NT2/D1 (cell line): Measurements from ENCODE around the gene SBF2.
A peak's percentile ranks its signal among the peaks of the same experiment; 100 is the strongest.
"Not testable (repeated sequence)": the region's sequence is repeated elsewhere in the genome, so short reads cannot be mapped to it uniquely, and the experiment has no call there.

Source experiments
- DNase-seq: peaks from one replicate; pipeline ENCODE4 v3.0.0-alpha.2; 2011; ENCODE audit warnings: low read depth, low spot score
- H3K27me3 ChIP-seq: 2 replicates; pipeline ENCODE4 v1.6.0; 2011; ENCODE audit warnings: mild to moderate bottlenecking; ENCODE audit not compliant: insufficient read length, insufficient read depth
- H3K36me3 ChIP-seq: 2 replicates; pipeline ENCODE4 v1.6.1; 2011; ENCODE audit warnings: mild to moderate bottlenecking, low read length, mixed read lengths; ENCODE audit not compliant: insufficient read depth, insufficient read length
- H3K4me1 ChIP-seq: 2 replicates; pipeline ENCODE4 v1.5.1; 2011; ENCODE audit not compliant: insufficient read depth, insufficient read length
- H3K4me3 ChIP-seq: 2 replicates; pipeline ENCODE4 v1.5.1; 2011; ENCODE audit warnings: low read depth; ENCODE audit not compliant: insufficient read length
- H3K9ac ChIP-seq: 2 replicates; pipeline ENCODE4 v1.6.0; 2011; ENCODE audit warnings: low read depth; ENCODE audit not compliant: insufficient read length
- H3K9me3 ChIP-seq: 2 replicates; pipeline ENCODE4 v1.5.1; 2011; ENCODE audit warnings: mild to moderate bottlenecking, low read length; ENCODE audit not compliant: insufficient read depth
- SUZ12 ChIP-seq: IDR thresholded peaks from 2 replicates; pipeline ENCODE4 v1.6.1; 2011; ENCODE audit not compliant: insufficient read length, insufficient read depth; ENCODE audit errors: extremely low read depth
- YY1 ChIP-seq: IDR thresholded peaks from 2 replicates; pipeline ENCODE4 v1.6.1; 2011; ENCODE audit not compliant: insufficient read length, insufficient read depth
- ZNF274 ChIP-seq: IDR thresholded peaks from 2 replicates; pipeline ENCODE4 v1.6.1; 2011; ENCODE audit warnings: mild to moderate bottlenecking, low read depth, low read length

Gene SBF2

GRCh38 chr11:9950462-9950861 is 343.6 kb downstream of the SBF2 start:
- Histone ChIP-seq H3K4me1 (no peaks in the 10 kb centered on the region), H3K4me3 (no peak overlapping the region), H3K9me3 (no peaks in the 10 kb centered on the region), H3K27me3 (no peaks in the 10 kb centered on the region), H3K9ac (no peak overlapping the region), H3K36me3 (no peaks in the 10 kb centered on the region)
- DNase-seq, result no peak
- TF ChIP-seq YY1 (no peak), ZNF274 (no peak), SUZ12 (no peak)

GRCh38 chr11:9947231-9947864 is 346.7 kb downstream of the SBF2 start:
- Histone ChIP-seq H3K36me3 (no peaks in the 10 kb centered on the region), H3K9ac (no peak overlapping the region), H3K27me3 (no peaks in the 10 kb centered on the region), H3K4me1 (no peaks in the 10 kb centered on the region), H3K4me3 (no peak overlapping the region), H3K9me3 (no peaks in the 10 kb centered on the region)
- DNase-seq, result no peak
- TF ChIP-seq ZNF274 (no peak), SUZ12 (no peak), YY1 (no peak)

GRCh38 chr11:9945680-9946079 is 348.3 kb downstream of the SBF2 start:
- H3K9me3 ChIP-seq, H3K4me3 ChIP-seq, H3K9ac ChIP-seq, H3K4me1 ChIP-seq, H3K27me3 ChIP-seq, H3K36me3 ChIP-seq, DNase-seq: not testable (repeated sequence)

GRCh38 chr11:9943386-9944110 is 350.5 kb downstream of the SBF2 start:
- no peak overlapping the region for H3K9ac ChIP-seq
- H3K36me3 ChIP-seq, result no peaks in the 10 kb centered on the region
- no peaks in the 10 kb centered on the region for H3K27me3 ChIP-seq
- no peak for DNase-seq
- TF ChIP-seq SUZ12, result no peak
- no peak for TF ChIP-seq YY1
- no peak for TF ChIP-seq ZNF274
- no peaks in the 10 kb centered on the region for H3K4me1 ChIP-seq
- H3K9me3 ChIP-seq, result no peaks in the 10 kb centered on the region
- H3K4me3 ChIP-seq, result no peak overlapping the region

- no peak overlapping the region for H3K4me3 ChIP-seq
- no peaks in the 10 kb centered on the region for H3K36me3 ChIP-seq
- H3K9me3 ChIP-seq, result no peaks in the 10 kb centered on the region
- no peak for DNase-seq
- no peak overlapping the region for H3K9ac ChIP-seq
- no peaks in the 10 kb centered on the region for H3K4me1 ChIP-seq
- no peaks in the 10 kb centered on the region for H3K27me3 ChIP-seq
- no peak for TF ChIP-seq ZNF274
- TF ChIP-seq YY1, result no peak
- TF ChIP-seq SUZ12, result no peak
These were observed 352.0 kb downstream of the SBF2 start for GRCh38 chr11:9941991-9942390.

GRCh38 chr11:9939150-9939549 is 354.9 kb downstream of the SBF2 start:
- H3K36me3 ChIP-seq, DNase-seq, H3K9me3 ChIP-seq, H3K27me3 ChIP-seq, H3K4me1 ChIP-seq, H3K9ac ChIP-seq, H3K4me3 ChIP-seq: not testable (repeated sequence)

- Histone ChIP-seq H3K27me3 (no peaks in the 10 kb centered on the region), H3K4me3 (no peak overlapping the region), H3K9ac (no peak overlapping the region), H3K36me3 (no peaks in the 10 kb centered on the region), H3K4me1 (no peaks in the 10 kb centered on the region), H3K9me3 (no peaks in the 10 kb centered on the region)
- no peak for DNase-seq
- TF ChIP-seq ZNF274 (no peak), SUZ12 (no peak), YY1 (no peak)
These were observed 357.3 kb downstream of the SBF2 start for GRCh38 chr11:9936754-9937153.

GRCh38 chr11:9932843-9933242 is 361.2 kb downstream of the SBF2 start:
- H3K4me3 ChIP-seq, H3K27me3 ChIP-seq, H3K9me3 ChIP-seq, DNase-seq, H3K36me3 ChIP-seq, H3K4me1 ChIP-seq, H3K9ac ChIP-seq: not testable (repeated sequence)

GRCh38 chr11:9930562-9931331 is 363.3 kb downstream of the SBF2 start:
- H3K27me3 ChIP-seq, H3K9me3 ChIP-seq, H3K36me3 ChIP-seq, H3K4me3 ChIP-seq, H3K4me1 ChIP-seq, H3K9ac ChIP-seq: not testable (repeated sequence)
- DNase-seq, result peak; percentile 20
